Right renal cortex interstitium (tissue), 3 donors: ENCODE measurements around the gene MAP3K13. TPM values are rescaled to one million over a fixed set of nuclear protein-coding genes. Genes with fewer than 3 reads are reported as not detected.
"Not testable (repeated sequence)": the region's sequence is repeated elsewhere in the genome, so short reads cannot be mapped to it uniquely, and the experiment has no call there.

Experiments
- DNase-seq, 3 donors: peaks; one replicate each; pipeline ENCODE4 v3.0.0-alpha.2; 2013; ENCODE audit warnings: low read depth in 3 of 3, low spot score in 2 of 3
- polyA plus RNA-seq, 3 donors: library from polyadenylated mRNA; unstranded; fragments of 120-200 nt; gene quantifications; one replicate each; pipeline ENCODE4 v1.2.1, GENCODE V29; 2013; ENCODE audit not compliant: insufficient read length in 3 of 3

The MAP3K13 gene
- polyA plus RNA-seq, 3 donors = 48.0 to 51.2 (median 48.9) TPM

- DNase-seq = no peak
Measured at GRCh38 chr3:185340751-185341150, 22.2 kb upstream of the MAP3K13 start.

GRCh38 chr3:185341616-185342458, 21.1 kb upstream of the MAP3K13 start:
- no peak for DNase-seq

GRCh38 chr3:185342459-185343174, 20.3 kb upstream of the MAP3K13 start:
- DNase-seq = no peak

- no peak for DNase-seq
Measured at GRCh38 chr3:185347399-185347798, 15.5 kb upstream of the MAP3K13 start.

GRCh38 chr3:185350841-185351240, 12.1 kb upstream of the MAP3K13 start:
- DNase-seq = no peak

GRCh38 chr3:185351396-185351795, 11.5 kb upstream of the MAP3K13 start:
- DNase-seq = no peak

- DNase-seq = no peak
Measured at GRCh38 chr3:185353225-185353624, 9.7 kb upstream of the MAP3K13 start.

GRCh38 chr3:185353823-185354614, 8.9 kb upstream of the MAP3K13 start:
- DNase-seq = no peak

- no peak for DNase-seq
Measured at GRCh38 chr3:185356499-185356898, 6.4 kb upstream of the MAP3K13 start.

- no peak for DNase-seq
Measured at GRCh38 chr3:185361920-185362319, 1.0 kb upstream of the MAP3K13 start.

GRCh38 chr3:185363662-185364203, 797 bp downstream of the MAP3K13 start:
- no peak for DNase-seq

GRCh38 chr3:185365291-185366073, 2.5 kb downstream of the MAP3K13 start:
- DNase-seq = no peak

GRCh38 chr3:185366074-185366335, 3.1 kb downstream of the MAP3K13 start:
- no peak for DNase-seq

- DNase-seq = no peak
Measured at GRCh38 chr3:185366913-185367312, 4.0 kb downstream of the MAP3K13 start.

GRCh38 chr3:185370349-185370748, 7.4 kb downstream of the MAP3K13 start:
- not testable (repeated sequence) for DNase-seq

GRCh38 chr3:185371306-185372074, 8.6 kb downstream of the MAP3K13 start:
- no peak for DNase-seq

- no peak for DNase-seq
Measured at GRCh38 chr3:185381320-185382058, 18.6 kb downstream of the MAP3K13 start.

GRCh38 chr3:185382154-185382553, 19.2 kb downstream of the MAP3K13 start:
- DNase-seq = no peak

- DNase-seq = not testable (repeated sequence)
Measured at GRCh38 chr3:185386515-185386914, 23.6 kb downstream of the MAP3K13 start.
